Mammary epithelial cell (primary cell): ENCODE results near the gene ATP1A4.

Source experiments
- CTCF ChIP-seq, 2 donors: IDR thresholded peaks in 1 of 2; conservative IDR thresholded peaks in 1 of 2; 2 replicates each; pipeline ENCODE4 v1.5.1; 2011 to 2012; ENCODE audit warnings: inconsistent platforms in 2 of 2, low read length in 2 of 2, mild to moderate bottlenecking in 2 of 2, control low read depth in 1 of 2, low read depth in 1 of 2; ENCODE audit not compliant: insufficient read depth in 1 of 2; ENCODE audit errors: extremely low read depth in 1 of 2
- EZH2 ChIP-seq: IDR thresholded peaks from 2 replicates; pipeline ENCODE4 v1.6.1; 2012; ENCODE audit warnings: low read length, inconsistent platforms, borderline replicate concordance

DNA sequence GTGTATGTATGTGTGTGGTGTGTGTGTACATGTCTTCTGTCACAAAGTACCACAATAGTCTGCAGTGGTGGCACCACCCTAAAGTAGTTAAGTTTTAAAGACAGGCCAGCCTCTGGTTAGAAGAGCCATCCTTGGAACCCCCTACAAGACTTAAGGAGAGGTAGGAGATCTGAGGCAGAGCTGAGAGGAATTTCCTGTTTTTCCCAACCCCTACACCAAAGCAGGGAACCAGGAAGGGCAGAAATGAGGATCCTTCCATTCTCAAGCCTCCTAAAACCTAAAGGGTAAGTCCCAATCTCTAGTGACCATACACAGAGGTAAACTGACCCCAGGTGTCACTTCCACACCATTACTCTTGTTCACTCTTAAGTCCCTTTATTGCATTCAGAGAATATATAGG is 64.9 kb downstream of the ATP1A4 start:
- no peak for TF ChIP-seq EZH2
- TF ChIP-seq CTCF (conservative IDR thresholded peaks at IDR 0.05 in 1 of 2, IDR thresholded peaks at IDR 0.05 in 1 of 2; ENCODE audit: extremely low read depth in 1 of 2, insufficient read depth in 1 of 2, low read depth in 1 of 2, low read length in 2 of 2) = no peak
